CD4-positive, alpha-beta T cell (primary cell): ENCODE measurements around the gene PPP2R2C. TPM values are rescaled to one million over a fixed set of nuclear protein-coding genes. Genes with fewer than 3 reads are reported as not detected.

Experiments used
- ATAC-seq: fragments of 200-7000 bp; cut with Tn5 transposase; one replicate; pipeline ENCODE4 v1.10.0; 2022; ENCODE audit warnings: mild to moderate bottlenecking; ENCODE audit not compliant: poor library complexity
- CTCF ChIA-PET: fragments of 350-600 bp; sonication (Branson Sonifier 250); formaldehyde crosslinking; loops from one replicate; lab custom pipeline; 2021; ENCODE audit warnings: antibody characterized with exemption, inconsistent platforms; lab: Charles Lee
- POLR2A ChIA-PET: fragments of 350-600 bp; sonication (Branson Sonifier 250); formaldehyde crosslinking; loops from one replicate; lab custom pipeline; 2021; ENCODE audit warnings: antibody characterized with exemption, inconsistent platforms; lab: Charles Lee
- DNase-seq, 14 experiments: peaks; one replicate each; pipeline ENCODE4 v3.0.0-alpha.2; 2013 to 2020; ENCODE audit warnings: mixed read lengths in 2 of 14
- H3K27ac ChIP-seq, 2 donors: one replicate each; pipeline versions ENCODE4 v1.5.1 to v1.7.0; 2013; ENCODE audit warnings: low read length in 2 of 2, low read depth in 1 of 2, mild to moderate bottlenecking in 1 of 2
- H3K27me3 ChIP-seq, 2 experiments: 1 replicate in 1 of 2; 2 replicates in 1 of 2; pipeline versions ENCODE4 v1.6.1 to v1.7.0; 2013; ENCODE audit warnings: low read length in 2 of 2, control low read depth in 1 of 2, mild to moderate bottlenecking in 1 of 2, moderate library complexity in 1 of 2; ENCODE audit not compliant: insufficient read depth in 2 of 2, control insufficient read depth in 1 of 2
- H3K36me3 ChIP-seq: one replicate; pipeline ENCODE4 v1.6.1; 2013; ENCODE audit warnings: low read length, control low read depth; ENCODE audit not compliant: insufficient read depth
- H3K4me1 ChIP-seq: one replicate; pipeline ENCODE4 v1.6.1; 2013; ENCODE audit warnings: low read length, control low read depth; ENCODE audit not compliant: insufficient read depth
- H3K4me3 ChIP-seq: one replicate; pipeline ENCODE4 v1.5.1; 2013; ENCODE audit warnings: mild to moderate bottlenecking, low read length, moderate library complexity
- H3K9me3 ChIP-seq, 2 experiments: 1 replicate in 1 of 2; 2 replicates in 1 of 2; pipeline versions ENCODE4 v1.6.1 to v1.7.0; 2013; ENCODE audit warnings: low read length in 2 of 2, mild to moderate bottlenecking in 2 of 2, control low read depth in 1 of 2, moderate library complexity in 1 of 2; ENCODE audit not compliant: control insufficient read depth in 1 of 2, insufficient read depth in 1 of 2
- H3K27ac Mint-ChIP-seq: one replicate; pipeline ENCODE4 v1.8.0; 2020; ENCODE audit warnings: mixed read lengths
- H3K27me3 Mint-ChIP-seq: one replicate; pipeline ENCODE4 v1.8.0; 2021; ENCODE audit warnings: mixed read lengths
- H3K36me3 Mint-ChIP-seq: one replicate; pipeline ENCODE4 v1.8.0; 2021; ENCODE audit warnings: low read depth, mixed read lengths
- H3K4me1 Mint-ChIP-seq: one replicate; pipeline ENCODE4 v1.8.0; 2021; ENCODE audit warnings: low read depth, mixed read lengths
- H3K4me3 Mint-ChIP-seq: one replicate; pipeline ENCODE4 v1.8.0; 2020; ENCODE audit warnings: mild to moderate bottlenecking, mixed read lengths
- H3K9me3 Mint-ChIP-seq: one replicate; pipeline ENCODE4 v1.8.0; 2020; ENCODE audit warnings: mixed read lengths
- intact Hi-C, 2 experiments: fragments of 100-400 bp; cut with DNase I in 1 of 2; cut with micrococcal nuclease in 1 of 2; formaldehyde crosslinking; loops; one replicate each; pipeline versions ENCODE4 v1.15.1 to v1.9.0; 2023 to 2025; cut with DNase I, micrococcal nuclease
- total RNA-seq, 174 experiments: library from RNA in 2 of 174; stranded (reverse) in 2 of 174; gene quantifications; one replicate each; pipeline ENCODE4 v1.2.3 and lab custom pipeline; 2021 to 2026
- TF ChIP-seq, protein P1 (sequence below): fragments of 200-600 bp; IDR thresholded peaks from one replicate; pipeline ENCODE4 v1.8.0; 2022; ENCODE audit warnings: antibody characterized with exemption, mild to moderate bottlenecking

Gene PPP2R2C
- total RNA-seq, 2 experiments from 2014 or later: not detected

DNA sequence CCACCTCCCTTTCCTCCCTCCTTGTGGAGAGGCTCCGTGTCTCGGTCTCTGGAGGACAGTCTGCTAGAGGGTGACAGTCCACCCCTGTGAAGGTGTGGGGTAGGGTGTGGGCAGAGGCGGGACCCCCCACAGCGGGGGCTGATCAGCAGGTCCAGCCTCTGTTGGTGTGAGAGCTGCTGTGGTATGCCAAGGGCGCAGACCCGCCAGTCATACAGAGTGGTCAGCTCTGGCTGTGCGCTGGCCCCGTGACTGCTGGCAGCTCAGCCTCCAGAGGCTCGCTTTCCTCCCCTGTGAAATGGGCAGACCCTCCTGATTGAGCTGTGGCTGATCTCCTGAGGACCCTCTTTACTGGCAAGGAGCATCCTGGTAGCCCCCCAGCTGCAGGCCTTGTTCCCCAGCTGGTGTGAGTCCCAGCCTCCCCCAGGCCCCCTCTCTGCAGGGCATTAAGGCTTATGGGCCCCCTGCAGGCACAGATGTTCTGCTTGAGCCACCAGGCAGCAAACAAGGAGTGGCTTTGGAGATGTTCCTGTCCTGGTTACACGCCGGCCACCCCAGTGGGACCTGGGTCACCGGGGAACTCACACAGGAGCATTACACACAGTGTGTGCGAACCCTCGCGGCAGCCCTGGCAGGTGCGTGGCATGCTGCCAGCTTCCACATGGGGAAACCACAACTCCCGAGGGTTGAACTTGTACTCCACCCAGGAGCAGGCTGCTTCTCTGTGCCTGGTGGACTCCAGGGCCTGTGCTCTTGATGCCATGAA lies 76.8 kb downstream of the PPP2R2C start:
- Histone ChIP-seq H3K27ac (no peak overlapping the region), H3K36me3 (no peaks in the 10 kb centered on the region), H3K9me3 (no peaks in the 10 kb centered on the region), H3K4me1 (no peaks in the 10 kb centered on the region), H3K4me3 (no peak overlapping the region), H3K27me3 (peaks cover 4 to 11% of the 10 kb centered on the region in 2 experiments)
- Mint-ChIP-seq H3K27me3 (peaks cover 43% of the 10 kb centered on the region), H3K4me3 (no peak overlapping the region), H3K9me3 (no peaks in the 10 kb centered on the region), H3K27ac (no peak overlapping the region), H3K36me3 (no peaks in the 10 kb centered on the region), H3K4me1 (no peaks in the 10 kb centered on the region)
- ChIA-PET CTCF (no interaction called here), POLR2A (no interaction called here)
- ATAC-seq (no peak), DNase-seq (no peak)
- intact Hi-C loops: no loop called here
- TF ChIP-seq, protein P1, sequence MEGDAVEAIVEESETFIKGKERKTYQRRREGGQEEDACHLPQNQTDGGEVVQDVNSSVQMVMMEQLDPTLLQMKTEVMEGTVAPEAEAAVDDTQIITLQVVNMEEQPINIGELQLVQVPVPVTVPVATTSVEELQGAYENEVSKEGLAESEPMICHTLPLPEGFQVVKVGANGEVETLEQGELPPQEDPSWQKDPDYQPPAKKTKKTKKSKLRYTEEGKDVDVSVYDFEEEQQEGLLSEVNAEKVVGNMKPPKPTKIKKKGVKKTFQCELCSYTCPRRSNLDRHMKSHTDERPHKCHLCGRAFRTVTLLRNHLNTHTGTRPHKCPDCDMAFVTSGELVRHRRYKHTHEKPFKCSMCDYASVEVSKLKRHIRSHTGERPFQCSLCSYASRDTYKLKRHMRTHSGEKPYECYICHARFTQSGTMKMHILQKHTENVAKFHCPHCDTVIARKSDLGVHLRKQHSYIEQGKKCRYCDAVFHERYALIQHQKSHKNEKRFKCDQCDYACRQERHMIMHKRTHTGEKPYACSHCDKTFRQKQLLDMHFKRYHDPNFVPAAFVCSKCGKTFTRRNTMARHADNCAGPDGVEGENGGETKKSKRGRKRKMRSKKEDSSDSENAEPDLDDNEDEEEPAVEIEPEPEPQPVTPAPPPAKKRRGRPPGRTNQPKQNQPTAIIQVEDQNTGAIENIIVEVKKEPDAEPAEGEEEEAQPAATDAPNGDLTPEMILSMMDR: no peak

DNA sequence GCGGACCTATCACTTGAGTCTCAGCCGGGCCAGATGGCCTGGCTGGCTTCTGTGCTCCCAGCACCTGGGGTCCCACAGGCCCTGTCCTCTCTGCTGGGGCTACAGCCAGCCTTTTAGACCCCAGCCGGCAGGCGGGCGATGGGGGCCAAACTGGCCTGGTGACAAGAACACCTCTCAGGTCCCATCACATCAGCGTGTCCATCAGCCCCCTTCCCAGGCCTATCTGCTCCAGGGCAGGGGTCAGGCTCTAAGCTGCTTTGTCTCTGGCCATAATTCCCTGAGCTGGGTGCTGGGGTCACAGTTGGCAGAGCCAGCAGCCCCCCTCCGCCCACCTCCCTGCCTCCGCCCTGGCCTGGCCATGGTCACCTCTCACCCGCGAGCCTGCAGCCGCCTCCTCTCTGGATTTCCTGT lies 77.7 kb downstream of the PPP2R2C start:
- Histone ChIP-seq H3K27me3 (peaks cover 8 to 11% of the 10 kb centered on the region in 2 experiments), H3K4me1 (no peaks in the 10 kb centered on the region), H3K36me3 (no peaks in the 10 kb centered on the region), H3K27ac (no peak overlapping the region), H3K4me3 (no peak overlapping the region), H3K9me3 (no peaks in the 10 kb centered on the region)
- ChIA-PET CTCF (no interaction called here), POLR2A (no interaction called here)
- intact Hi-C loops: no loop called here
- no peaks in the 10 kb centered on the region for H3K4me1 Mint-ChIP-seq
- no peaks in the 10 kb centered on the region for H3K9me3 Mint-ChIP-seq
- no peak for DNase-seq
- no peak overlapping the region for H3K27ac Mint-ChIP-seq
- H3K27me3 Mint-ChIP-seq: peaks cover 34% of the 10 kb centered on the region
- H3K36me3 Mint-ChIP-seq: no peaks in the 10 kb centered on the region
- no peak overlapping the region for H3K4me3 Mint-ChIP-seq
- TF ChIP-seq, protein P1: no peak
- no peak for ATAC-seq

DNA sequence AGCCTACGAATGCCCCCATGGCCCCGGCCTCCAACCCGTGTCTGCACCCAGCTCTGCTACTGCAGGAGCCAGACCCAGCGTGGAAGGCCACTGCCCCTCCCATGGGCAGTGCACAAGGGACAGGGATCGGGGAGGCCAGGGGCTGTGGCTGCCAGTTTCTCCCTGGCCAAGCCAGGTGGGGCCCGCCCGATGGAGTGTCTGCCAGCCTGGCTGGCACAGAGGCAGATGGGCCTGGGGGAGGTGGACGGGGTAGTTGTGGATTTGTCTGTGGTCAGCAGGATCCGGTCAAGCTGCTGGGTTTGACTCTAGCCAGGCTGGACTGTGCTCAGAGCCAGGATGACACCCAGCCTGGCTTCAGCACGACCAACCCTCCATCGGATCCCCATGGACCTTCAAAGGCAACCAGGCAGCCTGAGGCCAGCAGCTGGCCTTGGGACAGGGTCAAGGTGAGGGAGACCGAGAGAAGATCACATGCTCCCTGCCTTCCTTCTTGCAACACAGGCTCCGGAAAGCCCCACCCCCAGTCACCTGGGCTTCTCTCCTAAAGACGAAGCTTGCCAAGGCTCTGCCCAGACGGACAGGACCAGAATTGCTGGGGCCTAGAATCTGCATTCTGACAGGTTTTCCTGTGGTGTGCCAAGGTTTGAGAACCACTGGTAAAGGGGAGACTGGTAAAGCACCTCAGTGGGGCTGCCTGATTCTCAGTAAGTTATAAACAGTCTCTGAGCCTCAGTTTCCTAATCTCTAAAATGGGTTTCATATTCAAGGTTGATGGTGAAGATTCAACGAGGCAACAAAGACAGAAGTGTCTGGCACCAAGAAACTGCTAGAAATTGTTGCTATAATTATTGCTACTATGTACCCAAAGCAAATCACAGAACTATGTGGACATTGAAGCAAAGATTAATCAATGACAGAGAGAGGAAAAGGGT lies 78.6 kb downstream of the PPP2R2C start:
- H3K9me3 Mint-ChIP-seq: no peaks in the 10 kb centered on the region
- H3K9me3 ChIP-seq: no peaks in the 10 kb centered on the region
- no peak overlapping the region for H3K27ac Mint-ChIP-seq
- H3K27me3 Mint-ChIP-seq: peaks cover 33% of the 10 kb centered on the region
- ChIA-PET POLR2A (no interaction called here), CTCF (no interaction called here)
- intact Hi-C loops: no loop called here
- no peaks in the 10 kb centered on the region for H3K36me3 ChIP-seq
- DNase-seq (no peak), ATAC-seq (no peak)
- no peaks in the 10 kb centered on the region for H3K36me3 Mint-ChIP-seq
- H3K27ac ChIP-seq: no peak overlapping the region
- peaks cover 9 to 11% of the 10 kb centered on the region in 2 experiments for H3K27me3 ChIP-seq
- TF ChIP-seq, protein P1: no peak
- no peaks in the 10 kb centered on the region for H3K4me1 ChIP-seq
- no peak overlapping the region for H3K4me3 Mint-ChIP-seq
- no peak overlapping the region for H3K4me3 ChIP-seq
- H3K4me1 Mint-ChIP-seq: no peaks in the 10 kb centered on the region
